Colonic mucosa (tissue), 4 donors: ENCODE measurements around the gene FADS3. TPM values are rescaled to one million over a fixed set of nuclear protein-coding genes. Genes with fewer than 3 reads are reported as not detected.

Experiments used
- DNase-seq: peaks from one replicate; pipeline ENCODE4 v3.0.0-alpha.2; 2020
- H3K27ac ChIP-seq: fragments of 200-600 bp; one replicate; pipeline ENCODE4 v1.8.0; 2021
- H3K27me3 ChIP-seq: fragments of 200-600 bp; one replicate; pipeline ENCODE4 v1.8.0; 2021
- H3K36me3 ChIP-seq: fragments of 200-600 bp; one replicate; pipeline ENCODE4 v1.8.0; 2021
- H3K4me1 ChIP-seq: fragments of 200-600 bp; one replicate; pipeline ENCODE4 v1.8.0; 2021; ENCODE audit warnings: mild to moderate bottlenecking
- H3K4me3 ChIP-seq: fragments of 200-600 bp; one replicate; pipeline ENCODE4 v1.8.0; 2021
- H3K9ac ChIP-seq, 2 donors: one replicate each; pipeline ENCODE4 v1.7.0; 2013; ENCODE audit warnings: control low read depth in 2 of 2, low read depth in 2 of 2, low read length in 2 of 2
- H3K9me3 ChIP-seq: fragments of 200-600 bp; one replicate; pipeline ENCODE4 v1.8.0; 2021
- CTCF ChIP-seq: fragments of 200-600 bp; IDR thresholded peaks from one replicate; pipeline ENCODE4 v1.8.0; 2022; ENCODE audit warnings: antibody characterized with exemption, mild to moderate bottlenecking
- intact Hi-C: fragments of 100-400 bp; cut with DNase I; formaldehyde crosslinking; loops from one replicate; pipeline ENCODE4 v1.14.1; 2022
- total RNA-seq, 2 donors: library from RNA; stranded (reverse); fragmentation: NEBNext Ultra II Directional in 1 of 2; extraction: Animal tissue kit (Norgen Biotek cat#: 25700) in 1 of 2; gene quantifications; one replicate each; pipeline ENCODE4 v1.2.1, GENCODE V29; 2021
- donor health status: healthy.
- donor health status: DM: no; HTN: no; CAD: no.
- donor health status: DM: no; HTN: no; CAD: no.

The FADS3 gene
- total RNA-seq, 2 donors from 2014 or later, result 10.4 to 13.3 TPM

- no peak for DNase-seq
- Histone ChIP-seq H3K36me3 (no peaks in the 10 kb centered on the region), H3K9me3 (no peaks in the 10 kb centered on the region), H3K27me3 (no peaks in the 10 kb centered on the region), H3K4me1 (no peaks in the 10 kb centered on the region), H3K4me3 (no peak overlapping the region), H3K27ac (no peak overlapping the region), H3K9ac (no peak overlapping the region)
- intact Hi-C loops, result loop anchor here (10.0 kb wide), 1 partner anchor 66 kb away; no protein-coding TSS in a partner anchor
- TF ChIP-seq CTCF, result no peak
Observed at GRCh38 chr11:61870541-61871031, 20.8 kb downstream of the FADS3 start.

GRCh38 chr11:61869708-61870451, 21.5 kb downstream of the FADS3 start:
- Histone ChIP-seq H3K4me3 (no peak overlapping the region), H3K9ac (no peak overlapping the region), H3K4me1 (no peaks in the 10 kb centered on the region), H3K27ac (no peak overlapping the region), H3K9me3 (no peaks in the 10 kb centered on the region), H3K27me3 (no peaks in the 10 kb centered on the region), H3K36me3 (no peaks in the 10 kb centered on the region)
- intact Hi-C loops, result loop anchor here (10.0 kb wide), 1 partner anchor 65 kb away; no protein-coding TSS in a partner anchor
- no peak for DNase-seq
- no peak for TF ChIP-seq CTCF

GRCh38 chr11:61869429-61869707, 22.0 kb downstream of the FADS3 start:
- no peaks in the 10 kb centered on the region for H3K4me1 ChIP-seq
- H3K9me3 ChIP-seq, result no peaks in the 10 kb centered on the region
- intact Hi-C loops, result no loop called here
- no peak overlapping the region for H3K27ac ChIP-seq
- H3K27me3 ChIP-seq, result no peaks in the 10 kb centered on the region
- no peaks in the 10 kb centered on the region for H3K36me3 ChIP-seq
- no peak overlapping the region for H3K4me3 ChIP-seq
- no peak for DNase-seq
- TF ChIP-seq CTCF, result no peak
- H3K9ac ChIP-seq, result no peak overlapping the region

GRCh38 chr11:61868571-61869428, 22.5 kb downstream of the FADS3 start:
- intact Hi-C loops, result no loop called here
- no peak for TF ChIP-seq CTCF
- no peak for DNase-seq
- H3K9ac ChIP-seq, result no peak overlapping the region
- H3K4me3 ChIP-seq, result no peak overlapping the region
- H3K27me3 ChIP-seq, result no peaks in the 10 kb centered on the region
- no peak overlapping the region for H3K27ac ChIP-seq
- no peaks in the 10 kb centered on the region for H3K9me3 ChIP-seq
- no peaks in the 10 kb centered on the region for H3K36me3 ChIP-seq
- no peaks in the 10 kb centered on the region for H3K4me1 ChIP-seq

- intact Hi-C loops, result no loop called here
Observed at GRCh38 chr11:61866958-61867343, 24.4 kb downstream of the FADS3 start.

More at GRCh38 chr11:61866958-61867343, 24.4 kb downstream of the FADS3 start:
- no peak for DNase-seq
- Histone ChIP-seq H3K27me3 (no peaks in the 10 kb centered on the region), H3K9ac (no peak overlapping the region), H3K4me3 (no peak overlapping the region), H3K36me3 (no peaks in the 10 kb centered on the region), H3K9me3 (no peaks in the 10 kb centered on the region), H3K4me1 (no peaks in the 10 kb centered on the region), H3K27ac (no peak overlapping the region)
- no peak for TF ChIP-seq CTCF
